ENCODE measurements around the gene RBFOX2. TPM values are rescaled to one million over a fixed set of nuclear protein-coding genes. Genes with fewer than 3 reads are reported as not detected.

The RBFOX2 gene
- total and polyA plus RNA-seq, 2 donors (not counting 1 experiment from before 2014, with no cell fraction given), result not detected

DNA sequence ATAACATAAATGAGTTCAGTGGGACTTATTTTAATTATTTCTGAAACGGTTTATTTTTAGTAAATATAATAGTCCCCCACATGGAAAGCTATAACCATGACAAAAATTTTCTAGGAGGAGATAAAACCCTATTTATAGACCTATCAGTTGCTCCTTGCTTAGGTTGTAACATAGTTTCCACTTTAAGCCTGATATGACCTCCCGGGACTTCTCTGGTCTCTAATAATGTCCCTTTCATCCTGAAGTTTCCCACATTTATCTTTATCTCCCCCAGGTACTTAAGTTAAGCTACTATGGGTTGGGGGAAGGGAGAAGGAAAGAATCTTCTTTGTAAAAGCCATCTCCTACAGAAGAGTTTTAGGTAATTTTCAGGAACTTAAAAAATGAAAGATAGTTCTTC is 117.7 kb downstream of the RBFOX2 start:
- Mint-ChIP-seq H3K27me3 (peaks cover 28% of the 10 kb centered on the region), H3K9me3 (ENCODE audit: insufficient read depth) (no peaks in the 10 kb centered on the region), H3K4me3 (no peak overlapping the region), H3K27ac (no peak overlapping the region), H3K4me1 (peaks cover 14% of the 10 kb centered on the region)
- no CpG with 5 or more reads among the region's 2 CpGs for WGBS (ENCODE audit: insufficient coverage)
- no peak for ATAC-seq (ENCODE audit: low read depth)
- ChIA-PET POLR2A (no interaction called here), CTCF (no interaction called here)
- no peaks in the 10 kb centered on the region for H3K9me3 ChIP-seq (ENCODE audit: control extremely low read depth in 1 of 3, control insufficient read depth in 2 of 3, insufficient read depth in 1 of 3, low read length in 2 of 3)
- H3K36me3 ChIP-seq (replicated peaks in 1 of 2; ENCODE audit: control extremely low read depth in 1 of 2, control insufficient read depth in 1 of 2, extremely low read depth in 1 of 2, insufficient read depth in 2 of 2, low read length in 1 of 2), result no peaks in the 10 kb centered on the region
- no peak overlapping the region for H3K4me3 ChIP-seq (ENCODE audit: control extremely low read depth in 1 of 5, extremely low read depth in 1 of 5, insufficient read depth in 1 of 5, low read depth in 2 of 5, low read length in 4 of 5)
- no peak for DNase-seq
- H3K9ac ChIP-seq (ENCODE audit: low read length), result no peak overlapping the region
- H3K27me3 ChIP-seq (replicated peaks in 1 of 4; ENCODE audit: control extremely low read depth in 1 of 4, control insufficient read depth in 3 of 4, insufficient read depth in 4 of 4, low read length in 3 of 4), result peaks cover 0 to 13% (median 6%) of the 10 kb centered on the region in 4 experiments
- TF ChIP-seq EZH2 (IDR thresholded peaks at IDR 0.05; ENCODE audit: borderline replicate concordance, insufficient read depth, low read depth, low read length, poor library complexity, severe bottlenecking), result no peak
- TF ChIP-seq, protein P1, sequence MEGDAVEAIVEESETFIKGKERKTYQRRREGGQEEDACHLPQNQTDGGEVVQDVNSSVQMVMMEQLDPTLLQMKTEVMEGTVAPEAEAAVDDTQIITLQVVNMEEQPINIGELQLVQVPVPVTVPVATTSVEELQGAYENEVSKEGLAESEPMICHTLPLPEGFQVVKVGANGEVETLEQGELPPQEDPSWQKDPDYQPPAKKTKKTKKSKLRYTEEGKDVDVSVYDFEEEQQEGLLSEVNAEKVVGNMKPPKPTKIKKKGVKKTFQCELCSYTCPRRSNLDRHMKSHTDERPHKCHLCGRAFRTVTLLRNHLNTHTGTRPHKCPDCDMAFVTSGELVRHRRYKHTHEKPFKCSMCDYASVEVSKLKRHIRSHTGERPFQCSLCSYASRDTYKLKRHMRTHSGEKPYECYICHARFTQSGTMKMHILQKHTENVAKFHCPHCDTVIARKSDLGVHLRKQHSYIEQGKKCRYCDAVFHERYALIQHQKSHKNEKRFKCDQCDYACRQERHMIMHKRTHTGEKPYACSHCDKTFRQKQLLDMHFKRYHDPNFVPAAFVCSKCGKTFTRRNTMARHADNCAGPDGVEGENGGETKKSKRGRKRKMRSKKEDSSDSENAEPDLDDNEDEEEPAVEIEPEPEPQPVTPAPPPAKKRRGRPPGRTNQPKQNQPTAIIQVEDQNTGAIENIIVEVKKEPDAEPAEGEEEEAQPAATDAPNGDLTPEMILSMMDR (IDR thresholded peaks at IDR 0.05), result no peak
- H3K79me2 ChIP-seq (ENCODE audit: control insufficient read depth, insufficient read depth, low read length), result no peaks in the 10 kb centered on the region
- peaks cover 5 to 13% of the 10 kb centered on the region in 2 donors for H3K4me1 ChIP-seq (ENCODE audit: control insufficient read depth in 2 of 2, insufficient read depth in 2 of 2, low read length in 2 of 2)
- no peaks in the 10 kb centered on the region for H4K20me1 ChIP-seq (ENCODE audit: control insufficient read depth, insufficient read depth, low read length, poor library complexity, severe bottlenecking)
- H2AFZ ChIP-seq (ENCODE audit: insufficient read depth, low read depth, low read length, poor library complexity, severe bottlenecking), result no peak overlapping the region
- intact Hi-C loops (cut with micrococcal nuclease), result no loop called here
- H3K4me2 ChIP-seq (replicated peaks; ENCODE audit: low read depth, low read length, poor library complexity, severe bottlenecking), result no peak overlapping the region
- no peak overlapping the region for H3K27ac ChIP-seq (ENCODE audit: low read length in 2 of 2)

GRCh38 chr22:35910003-35910769 is 118.4 kb downstream of the RBFOX2 start:
- Histone ChIP-seq H3K36me3 (replicated peaks in 1 of 2; ENCODE audit: control extremely low read depth in 1 of 2, control insufficient read depth in 1 of 2, extremely low read depth in 1 of 2, insufficient read depth in 2 of 2, low read length in 1 of 2) (no peaks in the 10 kb centered on the region), H3K4me2 (replicated peaks; ENCODE audit: low read depth, low read length, poor library complexity, severe bottlenecking) (no peak overlapping the region), H3K27me3 (replicated peaks in 1 of 4; ENCODE audit: control extremely low read depth in 1 of 4, control insufficient read depth in 3 of 4, insufficient read depth in 4 of 4, low read length in 3 of 4) (peaks cover 0 to 13% (median 5%) of the 10 kb centered on the region in 4 experiments), H2AFZ (ENCODE audit: insufficient read depth, low read depth, low read length, poor library complexity, severe bottlenecking) (no peak overlapping the region), H3K9ac (ENCODE audit: low read length) (no peak overlapping the region), H3K27ac (ENCODE audit: low read length in 2 of 2) (no peak overlapping the region), H3K9me3 (ENCODE audit: control extremely low read depth in 1 of 3, control insufficient read depth in 2 of 3, insufficient read depth in 1 of 3, low read length in 2 of 3) (no peaks in the 10 kb centered on the region), H3K4me1 (ENCODE audit: control insufficient read depth in 2 of 2, insufficient read depth in 2 of 2, low read length in 2 of 2) (peaks cover 4 to 9% of the 10 kb centered on the region in 2 donors), H3K4me3 (ENCODE audit: control extremely low read depth in 1 of 5, extremely low read depth in 1 of 5, insufficient read depth in 1 of 5, low read depth in 2 of 5, low read length in 4 of 5) (no peak overlapping the region), H4K20me1 (ENCODE audit: control insufficient read depth, insufficient read depth, low read length, poor library complexity, severe bottlenecking) (no peaks in the 10 kb centered on the region), H3K79me2 (ENCODE audit: control insufficient read depth, insufficient read depth, low read length) (no peaks in the 10 kb centered on the region)
- intact Hi-C loops (cut with micrococcal nuclease), result no loop called here
- Mint-ChIP-seq H3K4me3 (no peak overlapping the region), H3K4me1 (peaks cover 8% of the 10 kb centered on the region), H3K27ac (no peak overlapping the region), H3K27me3 (peaks cover 20% of the 10 kb centered on the region), H3K9me3 (ENCODE audit: insufficient read depth) (no peaks in the 10 kb centered on the region)
- ChIA-PET POLR2A (no interaction called here), CTCF (no interaction called here)
- no peak for TF ChIP-seq EZH2 (IDR thresholded peaks at IDR 0.05; ENCODE audit: borderline replicate concordance, insufficient read depth, low read depth, low read length, poor library complexity, severe bottlenecking)
- TF ChIP-seq, protein P1 (IDR thresholded peaks at IDR 0.05), result no peak
- no peak for DNase-seq
- no peak for ATAC-seq (ENCODE audit: low read depth)
- no CpG with 5 or more reads among the region's 4 CpGs for WGBS (ENCODE audit: insufficient coverage)

Measured in B cell (primary cell).